ENCODE results near the gene DNAH8.

The DNAH8 gene

GRCh38 chr6:39078695-39079094, 363.6 kb downstream of the DNAH8 start:
- TF ChIP-seq CTCF (IDR thresholded peaks at IDR 0.05; ENCODE audit: low read depth, low read length), result no peak
- TF ChIP-seq EZH2phosphoT487 (IDR thresholded peaks at IDR 0.05; ENCODE audit: low read depth), result no peak
- H2AFZ ChIP-seq (ENCODE audit: low read depth, low read length), result no peak overlapping the region
- H3K4me2 ChIP-seq (ENCODE audit: low read length), result no peak overlapping the region
- H3K9me3 ChIP-seq (ENCODE audit: insufficient read depth, low read length), result no peaks in the 10 kb centered on the region
- H3K79me2 ChIP-seq (ENCODE audit: low read length), result no peaks in the 10 kb centered on the region
- H3K36me3 ChIP-seq (replicated peaks; ENCODE audit: low read depth, low read length), result no peaks in the 10 kb centered on the region
- no peak overlapping the region for H3K27ac ChIP-seq (ENCODE audit: low read length)
- H3K4me3 ChIP-seq (ENCODE audit: low read length), result no peak overlapping the region
- no peaks in the 10 kb centered on the region for H4K20me1 ChIP-seq (ENCODE audit: insufficient read depth, low read length)
- peaks cover 3% of the 10 kb centered on the region; the same call in 1 of the 2 replicates for H3K27me3 ChIP-seq (ENCODE audit: low read depth, low read length)
- H3K4me1 ChIP-seq (ENCODE audit: low read length), result peaks cover 23% of the 10 kb centered on the region
- no peak overlapping the region for H3K9ac ChIP-seq (ENCODE audit: low read length)

- no peak for TF ChIP-seq CTCF (IDR thresholded peaks at IDR 0.05; ENCODE audit: low read depth, low read length)
- TF ChIP-seq EZH2phosphoT487 (IDR thresholded peaks at IDR 0.05; ENCODE audit: low read depth), result no peak
- H3K4me1 ChIP-seq (ENCODE audit: low read length), result peaks cover 24% of the 10 kb centered on the region
- H3K27me3 ChIP-seq (ENCODE audit: low read depth, low read length), result peaks cover 3% of the 10 kb centered on the region; the same call in 1 of the 2 replicates
- no peaks in the 10 kb centered on the region for H3K79me2 ChIP-seq (ENCODE audit: low read length)
- no peak overlapping the region for H3K27ac ChIP-seq (ENCODE audit: low read length)
- no peak overlapping the region for H2AFZ ChIP-seq (ENCODE audit: low read depth, low read length)
- H3K4me2 ChIP-seq (ENCODE audit: low read length), result no peak overlapping the region
- H3K9me3 ChIP-seq (ENCODE audit: insufficient read depth, low read length), result no peaks in the 10 kb centered on the region
- H3K4me3 ChIP-seq (ENCODE audit: low read length), result no peak overlapping the region
- H4K20me1 ChIP-seq (ENCODE audit: insufficient read depth, low read length), result no peaks in the 10 kb centered on the region
- H3K9ac ChIP-seq (ENCODE audit: low read length), result no peak overlapping the region
- H3K36me3 ChIP-seq (replicated peaks; ENCODE audit: low read depth, low read length), result no peaks in the 10 kb centered on the region
These were observed 364.4 kb downstream of the DNAH8 start for GRCh38 chr6:39079197-39080125.

Measured in OCI-LY3 (cell line).